Gastrocnemius medialis (tissue), 4 donors: ENCODE data around the gene MED12. TPM values are rescaled to one million over a fixed set of nuclear protein-coding genes. Genes with fewer than 3 reads are reported as not detected.

ENCODE experiments used
- ATAC-seq, 2 donors: fragments of 150-250 bp; one replicate each; pipeline ENCODE4 v1.9.1; 2016
- DNase-seq, 2 donors: peaks; one replicate each; pipeline ENCODE4 v3.0.0-alpha.2; 2019
- H3K27ac ChIP-seq, 4 donors: fragments of 200-600 bp; sonication (generic); 1 replicate in 1 of 4; 2 replicates in 3 of 4; pipeline ENCODE4 v1.5.1; 2016 to 2018; ENCODE audit warnings: mild to moderate bottlenecking in 2 of 4, moderate library complexity in 1 of 4
- H3K27me3 ChIP-seq, 3 donors: fragments of 200-600 bp; sonication (generic) in 2 of 3; 1 replicate in 1 of 3; 2 replicates in 2 of 3; pipeline versions ENCODE4 v1.5.1 to v1.6.0; 2016 to 2019; ENCODE audit warnings: mild to moderate bottlenecking in 1 of 3, moderate library complexity in 1 of 3
- H3K36me3 ChIP-seq, 2 donors: fragments of 200-600 bp; sonication (generic) in 1 of 2; one replicate each; pipeline ENCODE4 v1.5.1; 2017 to 2018
- H3K4me1 ChIP-seq, 2 donors: fragments of 200-600 bp; sonication (generic) in 1 of 2; one replicate each; pipeline ENCODE4 v1.5.1; 2016 to 2017; ENCODE audit warnings: mild to moderate bottlenecking in 2 of 2
- H3K4me3 ChIP-seq, 4 donors: fragments of 200-600 bp; sonication (generic) in 3 of 4; 1 replicate in 1 of 4; 2 replicates in 3 of 4; pipeline ENCODE4 v1.5.1; 2016 to 2019; ENCODE audit warnings: mild to moderate bottlenecking in 2 of 4
- H3K9me3 ChIP-seq, 3 donors: fragments of 200-600 bp; sonication (generic) in 2 of 3; 1 replicate in 1 of 3; 2 replicates in 2 of 3; pipeline ENCODE4 v1.5.1; 2016 to 2019
- CTCF ChIP-seq, 5 experiments: fragments of 450-650 bp in 3 of 5; fragments of 200-600 bp in 2 of 5; sonication (generic) in 2 of 5; IDR thresholded peaks in 4 of 5; conservative IDR thresholded peaks in 1 of 5; 1 replicate in 4 of 5; 2 replicates in 1 of 5; pipeline ENCODE4 v1.5.1; 2016 to 2019; ENCODE audit warnings: antibody characterized with exemption in 5 of 5, mild to moderate bottlenecking in 3 of 5, moderate library complexity in 3 of 5
- POLR2A ChIP-seq, 2 donors: fragments of 450-650 bp; IDR thresholded peaks; one replicate each; pipeline ENCODE4 v1.6.1; 2017; ENCODE audit warnings: antibody characterized with exemption in 2 of 2, mild to moderate bottlenecking in 2 of 2, moderate library complexity in 2 of 2
- in situ Hi-C, 4 donors: fragments of 200-750 bp; cut with MboI; loops; one replicate each; pipeline versions ENCODE4 v1.15.0 to v1.8.0; 2017; ENCODE audit warnings: low sequenced_read_pairs in 4 of 4
- intact Hi-C: fragments of 100-400 bp; cut with DNase I; formaldehyde crosslinking; loops from one replicate; pipeline ENCODE4 v1.15.1; 2023; ENCODE audit warnings: low total_unique reads
- total RNA-seq, 4 donors: library from RNA; depleted of rRNA; stranded (reverse); fragments of >200 nt; gene quantifications; one replicate each; pipeline versions ENCODE4 v1.1.0 to v1.2.3, GENCODE V29; 2016

MED12 gene
- total RNA-seq, 4 donors from 2014 or later, result 11.8 to 25.5 (median 17.4) TPM

- Histone ChIP-seq H3K27ac (no peak overlapping the region), H3K4me3 (no peak overlapping the region), H3K9me3 (no peaks in the 10 kb centered on the region), H3K4me1 (peaks cover 0 to 3% of the 10 kb centered on the region in 2 donors), H3K27me3 (no peaks in the 10 kb centered on the region), H3K36me3 (peaks cover 0 to 29% of the 10 kb centered on the region in 2 donors)
- ATAC-seq, result no peak
- intact Hi-C loops, result no loop called here
- in situ Hi-C loops, result no loop called here
- peak in 1 of 2 donors; percentile 28 for DNase-seq
- TF ChIP-seq CTCF (IDR thresholded peaks at IDR 0.05 in 4 of 5, conservative IDR thresholded peaks at IDR 0.05 in 1 of 5) (no peak), POLR2A (IDR thresholded peaks at IDR 0.05) (no peak)
Measured at GRCh38 chrX:71143508-71143907, 25.1 kb downstream of the MED12 start.

- H3K4me1 ChIP-seq, result peaks cover 0 to 3% of the 10 kb centered on the region in 2 donors
- no peaks in the 10 kb centered on the region for H3K27me3 ChIP-seq
- DNase-seq, result no peak
- no peak within 1 kb of the TSS for H3K27ac ChIP-seq
- in situ Hi-C loops (no loop called here), intact Hi-C loops (no loop called here)
- no peak for TF ChIP-seq POLR2A (IDR thresholded peaks at IDR 0.05)
- no peak for TF ChIP-seq CTCF (IDR thresholded peaks at IDR 0.05 in 4 of 5, conservative IDR thresholded peaks at IDR 0.05 in 1 of 5)
- H3K4me3 ChIP-seq, result peak within 1 kb of the TSS in 2 of 4 donors; percentile 23 to 27
- no peak for ATAC-seq
- no peaks in the 10 kb centered on the region for H3K9me3 ChIP-seq
- H3K36me3 ChIP-seq, result peaks cover 0 to 19% of the 10 kb centered on the region in 2 donors
Measured at GRCh38 chrX:71144651-71145050, 26.3 kb downstream of the MED12 start, which contains the start of gene NLGN3. Gene NLGN3, plus strand, starts transcription at chrX:71144841. Its CDS starts 2,909 bp downstream, at chrX:71147750.

GRCh38 chrX:71147496-71148277 lies 29.3 kb downstream of the MED12 start:
- no peak for ATAC-seq
- TF ChIP-seq POLR2A (IDR thresholded peaks at IDR 0.05) (no peak), CTCF (IDR thresholded peaks at IDR 0.05 in 4 of 5, conservative IDR thresholded peaks at IDR 0.05 in 1 of 5) (no peak)
- no peaks in the 10 kb centered on the region for H3K9me3 ChIP-seq
- DNase-seq, result no peak
- H3K4me1 ChIP-seq, result peaks cover 0 to 3% of the 10 kb centered on the region in 2 donors
- no peak overlapping the region for H3K4me3 ChIP-seq
- no peaks in the 10 kb centered on the region for H3K27me3 ChIP-seq
- peaks cover 0 to 5% of the 10 kb centered on the region in 2 donors for H3K36me3 ChIP-seq
- intact Hi-C loops, result no loop called here
- no peak overlapping the region for H3K27ac ChIP-seq
- in situ Hi-C loops, result no loop called here

- DNase-seq (no peak), ATAC-seq (no peak)
- H3K36me3 ChIP-seq, result no peaks in the 10 kb centered on the region
- H3K9me3 ChIP-seq, result no peaks in the 10 kb centered on the region
- no peak overlapping the region for H3K4me3 ChIP-seq
- in situ Hi-C loops, result no loop called here
- no peak overlapping the region for H3K27ac ChIP-seq
- intact Hi-C loops, result no loop called here
- H3K27me3 ChIP-seq, result no peaks in the 10 kb centered on the region
- H3K4me1 ChIP-seq, result peaks cover 0 to 3% of the 10 kb centered on the region in 2 donors
- no peak for TF ChIP-seq POLR2A (IDR thresholded peaks at IDR 0.05)
- no peak for TF ChIP-seq CTCF (IDR thresholded peaks at IDR 0.05 in 4 of 5, conservative IDR thresholded peaks at IDR 0.05 in 1 of 5)
Measured at GRCh38 chrX:71148278-71148663, 29.9 kb downstream of the MED12 start.
